Astrocyte of the cerebellum (primary cell): Measurements from ENCODE around the gene FHOD3.

Experiments used
- DNase-seq: peaks from one replicate; pipeline ENCODE4 v3.0.0-alpha.2; 2011; ENCODE audit warnings: low read depth
- H3K4me3 ChIP-seq: 2 replicates; pipeline ENCODE4 v1.5.1; 2011; ENCODE audit warnings: mild to moderate bottlenecking, low read depth, low read length, moderate library complexity
- CTCF ChIP-seq: IDR thresholded peaks from 2 replicates; pipeline ENCODE4 v1.5.1; 2012; ENCODE audit warnings: low read length, low read depth, moderate library complexity, mild to moderate bottlenecking; ENCODE audit errors: missing control alignments
- in situ Hi-C: cut with HindIII; loops from 2 replicates; pipeline ENCODE4 v1.10.0; 2017; ENCODE audit warnings: low sequenced_read_pairs

Gene FHOD3

GRCh38 chr18:36337679-36338402 lies 40.3 kb downstream of the FHOD3 start:
- in situ Hi-C loops, result no loop called here

GRCh38 chr18:36338403-36338933 lies 41.0 kb downstream of the FHOD3 start:
- DNase-seq, result no peak
- no peak overlapping the region for H3K4me3 ChIP-seq
- TF ChIP-seq CTCF, result no peak
- in situ Hi-C loops, result no loop called here

More at GRCh38 chr18:36337679-36338402, 40.3 kb downstream of the FHOD3 start:
- no peak for TF ChIP-seq CTCF
- DNase-seq, result no peak
- H3K4me3 ChIP-seq, result no peak overlapping the region

GRCh38 chr18:36340246-36340645 lies 42.7 kb downstream of the FHOD3 start:
- no peak for DNase-seq
- TF ChIP-seq CTCF, result no peak
- in situ Hi-C loops, result no loop called here
- H3K4me3 ChIP-seq, result no peak overlapping the region

- H3K4me3 ChIP-seq, result no peak overlapping the region
- in situ Hi-C loops, result no loop called here
- TF ChIP-seq CTCF, result no peak
- no peak for DNase-seq
Measured at GRCh38 chr18:36341944-36342343, 44.4 kb downstream of the FHOD3 start.

GRCh38 chr18:36348331-36348730 lies 50.8 kb downstream of the FHOD3 start:
- no peak overlapping the region for H3K4me3 ChIP-seq
- DNase-seq, result no peak
- in situ Hi-C loops, result no loop called here
- TF ChIP-seq CTCF, result no peak

GRCh38 chr18:36348971-36349417 lies 51.5 kb downstream of the FHOD3 start:
- DNase-seq, result no peak
- no peak for TF ChIP-seq CTCF
- in situ Hi-C loops, result no loop called here
- no peak overlapping the region for H3K4me3 ChIP-seq
